GM19463 (cell line): Measurements from ENCODE around the gene SCAF4.
"Not testable (repeated sequence)": the region's sequence is repeated elsewhere in the genome, so short reads cannot be mapped to it uniquely, and the experiment has no call there.

Source experiments
- ATAC-seq: cut with Tn5 transposase; IDR thresholded peaks from one replicate; pipeline ENCODE4 v1.9.1; 2021; ENCODE audit warnings: mild to moderate bottlenecking, moderate library complexity; ENCODE audit not compliant: unreplicated experiment

The SCAF4 gene

DNA sequence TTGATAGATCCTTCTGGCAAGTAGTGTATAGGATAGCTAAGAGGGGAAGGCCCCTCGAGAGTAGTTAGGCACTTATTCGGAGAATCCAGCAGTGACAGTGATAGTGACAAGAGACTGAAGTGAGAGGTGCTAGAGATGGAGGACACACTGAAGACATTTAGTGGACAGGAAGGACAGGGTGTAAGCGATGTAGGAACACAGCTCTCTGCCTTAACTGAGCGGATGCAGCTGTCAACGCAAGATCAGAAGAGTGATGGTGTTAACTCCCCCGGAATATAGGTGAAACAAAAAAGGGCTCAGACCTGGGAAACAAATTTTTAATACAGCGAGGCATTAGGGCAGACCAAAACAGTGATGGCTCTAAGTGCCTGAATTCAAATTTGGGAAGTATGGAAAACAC is 56.6 kb downstream of the SCAF4 start:
- no peak for ATAC-seq

DNA sequence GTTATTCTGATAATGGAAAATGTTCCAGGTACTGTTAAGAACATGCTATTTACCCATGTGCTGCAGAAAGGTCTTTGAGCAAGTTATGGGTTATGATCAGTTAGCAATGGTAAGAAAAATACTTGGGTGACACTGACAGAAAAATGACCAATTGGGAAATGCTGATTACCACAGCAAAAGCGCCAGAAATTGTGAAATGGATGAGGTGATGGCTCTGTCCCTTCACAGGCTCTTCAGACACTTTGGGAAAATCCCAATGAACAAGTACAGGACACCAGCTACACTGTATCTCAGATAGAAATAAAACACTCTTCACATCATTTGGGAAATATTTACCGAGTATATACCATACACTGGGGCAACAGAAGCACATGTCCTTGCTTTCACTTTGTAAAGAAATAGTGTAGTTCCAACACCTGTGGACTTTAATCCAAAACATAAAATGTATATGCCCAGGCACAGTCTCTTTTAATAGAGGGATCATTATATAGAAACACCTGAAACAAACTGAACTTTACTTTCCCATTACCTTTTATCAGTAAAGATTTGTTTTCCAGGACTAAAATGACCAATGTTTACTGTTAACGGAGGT is 58.5 kb downstream of the SCAF4 start:
- no peak for ATAC-seq

DNA sequence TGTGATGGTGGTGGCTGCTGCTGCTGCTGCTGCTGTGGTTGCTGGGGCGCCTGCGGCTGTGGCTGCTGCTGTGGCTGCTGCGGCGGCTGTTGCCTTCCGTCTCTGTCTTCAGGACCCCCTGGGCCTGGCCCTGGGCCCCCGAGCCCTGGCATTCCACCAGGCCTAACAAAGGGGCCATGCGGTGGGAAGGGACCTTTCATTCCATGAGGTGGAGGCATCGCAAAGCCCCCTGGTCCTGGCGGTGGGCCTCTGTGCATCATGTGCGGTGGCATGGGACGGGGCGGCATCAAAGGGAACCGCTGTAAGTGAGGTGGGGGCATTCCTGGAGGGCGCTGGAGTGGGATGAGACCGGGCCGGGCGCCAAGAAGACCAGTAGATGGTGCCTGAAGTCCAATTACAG is 60.0 kb downstream of the SCAF4 start:
- ATAC-seq, result no peak

DNA sequence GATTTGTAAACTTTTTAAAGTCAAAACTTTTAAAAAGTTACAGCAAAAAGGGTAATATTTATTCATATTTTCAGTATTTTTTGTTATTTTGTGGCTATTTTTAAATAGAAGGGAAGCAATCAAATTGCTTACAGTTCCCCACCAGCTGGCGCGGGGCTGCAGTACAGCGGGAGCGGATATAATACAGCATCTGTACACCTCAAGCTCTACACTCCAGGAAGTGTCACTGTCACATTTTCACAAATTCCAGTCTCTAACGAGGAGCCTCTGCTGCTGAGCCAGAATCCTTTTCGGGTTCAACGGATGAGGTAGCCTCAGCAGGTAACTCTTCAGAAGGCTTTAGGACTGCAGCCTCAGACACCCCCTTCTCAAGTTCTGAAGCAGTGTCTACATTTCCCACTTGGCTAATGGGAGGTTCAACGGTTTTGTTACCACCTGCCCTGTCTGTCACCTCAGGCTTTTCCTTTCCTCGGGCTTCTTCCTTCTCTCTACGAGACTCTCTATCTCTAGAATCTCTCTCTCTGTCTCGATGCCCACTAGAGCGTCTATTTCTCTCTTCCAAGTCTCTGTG is 60.7 kb downstream of the SCAF4 start:
- ATAC-seq, result no peak

DNA sequence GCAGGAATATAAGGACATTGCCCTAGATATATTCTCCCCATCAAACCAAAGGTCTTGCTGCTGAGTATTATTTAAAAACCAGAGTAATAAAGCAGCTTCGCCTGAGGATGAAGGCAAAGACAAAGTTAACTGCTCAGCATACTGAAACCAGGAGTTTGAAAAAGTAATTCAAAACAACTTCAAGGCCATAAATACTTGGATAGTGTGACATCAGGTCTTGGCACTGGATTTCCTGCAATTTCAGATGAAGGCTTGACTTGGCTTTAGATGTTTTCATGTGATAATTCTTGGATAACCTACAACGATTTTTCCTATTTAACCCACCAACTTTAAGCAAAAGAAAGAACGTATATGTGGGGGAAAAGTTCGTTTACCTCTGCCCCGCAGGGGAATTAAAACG is 61.8 kb downstream of the SCAF4 start:
- no peak for ATAC-seq

DNA sequence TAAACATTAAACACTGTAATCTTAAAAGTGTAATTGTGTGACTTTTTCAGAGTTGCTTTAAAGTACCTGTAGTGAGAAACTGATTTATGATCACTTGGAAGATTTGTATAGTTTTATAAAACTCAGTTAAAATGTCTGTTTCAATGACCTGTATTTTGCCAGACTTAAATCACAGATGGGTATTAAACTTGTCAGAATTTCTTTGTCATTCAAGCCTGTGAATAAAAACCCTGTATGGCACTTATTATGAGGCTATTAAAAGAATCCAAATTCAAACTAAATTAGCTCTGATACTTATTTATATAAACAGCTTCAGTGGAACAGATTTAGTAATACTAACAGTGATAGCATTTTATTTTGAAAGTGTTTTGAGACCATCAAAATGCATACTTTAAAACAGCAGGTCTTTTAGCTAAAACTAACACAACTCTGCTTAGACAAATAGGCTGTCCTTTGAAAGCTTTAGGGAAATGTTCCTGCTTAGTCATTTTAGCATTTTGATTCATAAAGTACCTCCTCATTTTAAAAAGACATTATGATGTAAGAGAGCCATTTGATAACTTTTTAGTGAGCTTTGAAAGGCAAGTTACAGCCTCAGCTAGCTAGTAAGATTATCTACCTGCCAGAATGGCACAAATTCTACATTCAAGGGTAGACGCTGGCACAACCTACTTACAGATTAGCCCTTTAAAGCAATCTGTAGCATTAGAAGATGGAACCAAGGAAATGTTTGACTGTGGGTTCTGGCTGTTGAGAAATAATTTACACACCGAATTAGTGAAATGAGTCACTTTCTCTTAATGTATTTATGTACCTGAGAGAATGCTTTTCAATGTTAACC is 63.0 kb downstream of the SCAF4 start:
- no peak for ATAC-seq

DNA sequence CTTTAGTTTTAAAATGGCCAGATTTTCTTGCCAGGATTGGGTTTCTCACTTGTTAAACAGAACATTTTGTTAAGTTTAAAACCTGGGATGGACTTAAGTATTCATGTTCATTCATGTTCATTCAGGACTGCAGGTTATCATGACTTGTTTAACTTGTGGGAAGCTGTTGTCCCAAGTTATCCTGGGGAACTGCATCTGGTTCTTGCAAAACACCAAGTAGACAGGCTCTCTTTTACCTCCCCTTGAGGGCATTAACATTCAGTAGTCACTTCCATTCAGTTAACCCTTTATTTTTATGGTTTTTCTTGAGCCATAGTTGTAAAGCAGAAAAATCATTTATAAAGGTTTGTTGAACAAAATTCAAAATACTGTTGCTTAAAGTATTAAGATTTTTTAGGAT is 64.3 kb downstream of the SCAF4 start:
- no peak for ATAC-seq

DNA sequence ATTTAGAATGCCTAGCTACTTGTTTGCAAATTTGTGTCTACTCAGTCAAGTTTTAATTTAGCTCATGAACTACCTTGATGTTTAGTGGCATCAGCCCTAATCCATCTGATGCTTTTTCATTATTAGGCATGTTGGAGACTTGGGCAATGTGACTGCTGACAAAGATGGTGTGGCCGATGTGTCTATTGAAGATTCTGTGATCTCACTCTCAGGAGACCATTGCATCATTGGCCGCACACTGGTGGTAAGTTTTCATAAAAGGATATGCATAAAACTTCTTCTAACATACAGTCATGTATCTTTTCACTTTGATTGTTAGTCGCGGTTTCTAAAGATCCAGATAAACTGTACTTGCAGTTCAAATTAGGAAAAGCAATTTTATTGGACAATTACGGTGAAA is 64.8 kb downstream of the SCAF4 start:
- no peak for ATAC-seq

DNA sequence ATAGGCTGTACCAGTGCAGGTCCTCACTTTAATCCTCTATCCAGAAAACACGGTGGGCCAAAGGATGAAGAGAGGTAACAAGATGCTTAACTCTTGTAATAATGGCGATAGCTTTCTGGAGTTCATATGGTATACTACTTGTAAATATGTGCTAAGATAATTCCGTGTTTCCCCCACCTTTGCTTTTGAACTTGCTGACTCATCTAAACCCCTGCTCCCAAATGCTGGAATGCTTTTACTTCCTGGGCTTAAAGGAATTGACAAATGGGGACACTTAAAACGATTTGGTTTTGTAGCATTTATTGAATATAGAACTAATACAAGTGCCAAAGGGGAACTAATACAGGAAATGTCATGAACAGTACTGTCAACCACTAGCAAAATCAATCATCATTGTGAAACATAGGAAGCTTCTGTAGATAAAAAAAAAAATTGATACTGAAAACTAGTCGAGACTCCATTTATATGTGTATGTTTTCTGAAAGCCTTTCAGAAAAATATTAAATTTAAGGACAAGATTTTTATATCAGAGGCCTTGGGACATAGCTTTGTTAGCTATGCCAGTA is 65.4 kb downstream of the SCAF4 start:
- ATAC-seq, result no peak

DNA sequence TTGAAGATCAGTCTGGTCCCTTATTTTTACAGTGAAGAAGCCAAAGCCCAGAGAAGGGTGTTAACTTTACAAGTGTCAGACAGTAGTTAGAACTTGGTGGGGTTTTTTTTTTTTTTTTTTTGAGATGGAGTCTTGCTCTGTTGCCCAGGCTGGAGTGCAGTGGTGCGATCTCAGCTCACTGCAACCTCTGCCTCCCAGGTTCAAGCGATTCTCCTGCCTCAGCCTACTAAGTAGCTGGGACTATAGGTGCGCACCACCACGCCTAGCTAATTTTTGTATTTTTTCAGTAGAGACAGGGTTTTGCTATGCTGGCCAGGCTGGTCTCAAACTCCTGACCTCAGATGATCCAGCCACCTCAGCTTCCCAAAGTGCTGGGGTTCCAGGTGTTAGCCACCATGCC is 66.0 kb downstream of the SCAF4 start:
- ATAC-seq, result not testable (repeated sequence)

DNA sequence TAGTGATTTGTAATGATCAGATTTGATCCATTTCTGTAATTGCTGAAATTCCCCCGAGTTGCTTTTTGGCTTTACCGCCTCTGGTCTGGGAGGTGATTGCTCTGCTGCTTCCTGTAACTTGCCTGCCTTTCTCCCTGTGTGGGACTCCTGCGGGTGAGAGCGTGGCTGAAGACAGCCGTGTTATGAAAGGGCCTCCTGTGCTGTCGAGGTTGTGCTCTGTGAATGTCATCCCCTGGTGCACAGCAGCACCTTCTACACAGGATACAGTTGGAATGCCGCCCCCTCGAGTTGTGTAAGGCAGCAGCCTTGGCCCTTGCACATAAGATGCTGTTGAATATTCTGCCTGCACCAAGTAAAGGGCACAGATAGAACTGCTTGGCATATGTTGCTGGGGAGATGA is 66.5 kb downstream of the SCAF4 start:
- no peak for ATAC-seq

DNA sequence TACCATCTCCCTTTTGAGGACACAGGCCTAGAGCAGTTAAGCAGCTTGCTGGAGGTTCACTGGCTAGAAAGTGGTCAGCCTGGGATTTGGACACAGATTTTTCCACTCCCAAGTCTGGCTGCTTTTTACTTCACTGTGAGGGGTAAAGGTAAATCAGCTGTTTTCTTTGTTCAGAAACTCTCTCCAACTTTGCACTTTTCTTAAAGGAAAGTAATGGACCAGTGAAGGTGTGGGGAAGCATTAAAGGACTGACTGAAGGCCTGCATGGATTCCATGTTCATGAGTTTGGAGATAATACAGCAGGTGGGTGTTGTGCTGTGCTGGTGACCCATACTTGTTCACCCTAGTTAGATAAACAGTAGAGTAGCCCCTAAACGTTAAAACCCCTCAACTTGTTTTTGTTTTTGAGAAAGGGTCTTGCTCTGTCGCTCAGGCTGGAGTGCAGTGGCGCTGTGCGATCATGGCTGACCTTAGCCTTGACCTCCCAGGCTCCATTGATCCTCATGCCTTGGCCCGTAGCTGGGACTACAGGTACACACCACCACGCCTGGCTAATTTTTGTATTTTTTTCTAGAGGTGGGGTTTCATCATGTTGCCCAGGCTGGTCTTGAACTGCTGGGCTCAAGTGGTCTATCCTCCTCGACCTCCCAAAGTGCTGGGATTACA is 68.2 kb downstream of the SCAF4 start:
- no peak for ATAC-seq

DNA sequence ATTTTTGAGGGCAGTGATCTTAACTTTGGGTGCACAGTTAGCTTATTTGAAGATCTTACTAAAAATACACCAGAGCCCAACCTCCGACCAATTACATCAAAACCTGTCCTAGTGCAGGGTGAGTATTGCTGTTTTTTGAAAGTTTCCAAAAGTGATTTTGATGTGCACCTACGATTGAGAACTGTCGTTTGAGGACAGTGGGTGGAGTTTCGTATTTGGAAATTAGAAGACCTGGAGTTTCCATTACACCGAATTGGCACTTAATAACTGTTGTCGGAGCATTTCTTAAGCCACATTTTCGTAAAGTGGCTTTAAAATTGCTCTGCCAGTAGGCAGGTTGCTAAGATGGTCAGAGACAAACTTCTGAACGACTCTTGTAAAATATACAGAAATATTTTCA is 71.3 kb downstream of the SCAF4 start:
- no peak for ATAC-seq

DNA sequence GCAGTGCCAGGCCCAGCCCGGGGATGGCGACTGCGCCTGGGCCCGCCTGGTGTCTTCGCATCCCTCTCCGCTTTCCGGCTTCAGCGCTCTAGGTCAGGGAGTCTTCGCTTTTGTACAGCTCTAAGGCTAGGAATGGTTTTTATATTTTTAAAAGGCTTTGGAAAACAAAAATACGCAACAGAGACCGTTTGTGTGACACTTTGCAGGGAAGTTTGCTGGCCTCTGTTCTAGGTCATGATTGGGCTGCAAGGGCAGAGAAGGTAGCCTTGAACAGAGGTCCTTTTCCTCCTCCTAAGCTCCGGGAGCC is 71.7 kb downstream of the SCAF4 start:
- ATAC-seq, result peak; percentile 27

DNA sequence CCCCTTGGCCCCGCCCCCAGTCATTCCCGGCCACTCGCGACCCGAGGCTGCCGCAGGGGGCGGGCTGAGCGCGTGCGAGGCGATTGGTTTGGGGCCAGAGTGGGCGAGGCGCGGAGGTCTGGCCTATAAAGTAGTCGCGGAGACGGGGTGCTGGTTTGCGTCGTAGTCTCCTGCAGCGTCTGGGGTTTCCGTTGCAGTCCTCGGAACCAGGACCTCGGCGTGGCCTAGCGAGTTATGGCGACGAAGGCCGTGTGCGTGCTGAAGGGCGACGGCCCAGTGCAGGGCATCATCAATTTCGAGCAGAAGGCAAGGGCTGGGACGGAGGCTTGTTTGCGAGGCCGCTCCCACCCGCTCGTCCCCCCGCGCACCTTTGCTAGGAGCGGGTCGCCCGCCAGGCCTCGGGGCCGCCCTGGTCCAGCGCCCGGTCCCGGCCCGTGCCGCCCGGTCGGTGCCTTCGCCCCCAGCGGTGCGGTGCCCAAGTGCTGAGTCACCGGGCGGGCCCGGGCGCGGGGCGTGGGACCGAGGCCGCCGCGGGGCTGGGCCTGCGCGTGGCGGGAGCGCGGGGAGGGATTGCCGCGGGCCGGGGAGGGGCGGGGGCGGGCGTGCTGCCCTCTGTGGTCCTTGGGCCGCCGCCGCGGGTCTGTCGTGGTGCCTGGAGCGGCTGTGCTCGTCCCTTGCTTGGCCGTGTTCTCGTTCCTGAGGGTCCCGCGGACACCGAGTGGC is 72.2 kb downstream of the SCAF4 start, which contains the start of gene SOD1:
SOD1 (plus strand) TSS at position 158 of the 723 bp plus-strand sequence; CDS start at position 235, 77 bp downstream.
- peak; percentile 94 for ATAC-seq

DNA sequence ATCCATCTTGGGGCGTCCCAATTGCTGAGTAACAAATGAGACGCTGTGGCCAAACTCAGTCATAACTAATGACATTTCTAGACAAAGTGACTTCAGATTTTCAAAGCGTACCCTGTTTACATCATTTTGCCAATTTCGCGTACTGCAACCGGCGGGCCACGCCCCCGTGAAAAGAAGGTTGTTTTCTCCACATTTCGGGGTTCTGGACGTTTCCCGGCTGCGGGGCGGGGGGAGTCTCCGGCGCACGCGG is 72.7 kb downstream of the SCAF4 start:
- ATAC-seq, result peak; percentile 18

DNA sequence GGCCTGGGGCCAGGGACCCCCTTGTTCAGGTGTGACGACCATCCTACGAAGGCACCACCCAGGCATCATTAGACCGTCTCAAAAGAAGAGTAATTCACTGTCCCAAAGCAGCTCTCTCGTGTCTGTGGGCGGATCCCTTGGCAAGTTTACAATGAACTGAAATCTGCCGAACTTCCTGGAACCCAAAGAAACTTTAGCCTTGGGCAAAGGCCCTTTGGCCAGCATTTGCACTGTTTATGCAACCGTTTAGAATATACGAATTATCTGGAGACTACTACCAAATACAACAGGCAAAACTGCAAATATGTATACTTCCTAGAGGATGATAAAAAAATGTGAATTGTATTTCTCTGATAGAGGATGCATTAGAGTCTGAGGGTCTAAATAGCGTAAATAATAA is 73.9 kb downstream of the SCAF4 start:
- ATAC-seq, result no peak

DNA sequence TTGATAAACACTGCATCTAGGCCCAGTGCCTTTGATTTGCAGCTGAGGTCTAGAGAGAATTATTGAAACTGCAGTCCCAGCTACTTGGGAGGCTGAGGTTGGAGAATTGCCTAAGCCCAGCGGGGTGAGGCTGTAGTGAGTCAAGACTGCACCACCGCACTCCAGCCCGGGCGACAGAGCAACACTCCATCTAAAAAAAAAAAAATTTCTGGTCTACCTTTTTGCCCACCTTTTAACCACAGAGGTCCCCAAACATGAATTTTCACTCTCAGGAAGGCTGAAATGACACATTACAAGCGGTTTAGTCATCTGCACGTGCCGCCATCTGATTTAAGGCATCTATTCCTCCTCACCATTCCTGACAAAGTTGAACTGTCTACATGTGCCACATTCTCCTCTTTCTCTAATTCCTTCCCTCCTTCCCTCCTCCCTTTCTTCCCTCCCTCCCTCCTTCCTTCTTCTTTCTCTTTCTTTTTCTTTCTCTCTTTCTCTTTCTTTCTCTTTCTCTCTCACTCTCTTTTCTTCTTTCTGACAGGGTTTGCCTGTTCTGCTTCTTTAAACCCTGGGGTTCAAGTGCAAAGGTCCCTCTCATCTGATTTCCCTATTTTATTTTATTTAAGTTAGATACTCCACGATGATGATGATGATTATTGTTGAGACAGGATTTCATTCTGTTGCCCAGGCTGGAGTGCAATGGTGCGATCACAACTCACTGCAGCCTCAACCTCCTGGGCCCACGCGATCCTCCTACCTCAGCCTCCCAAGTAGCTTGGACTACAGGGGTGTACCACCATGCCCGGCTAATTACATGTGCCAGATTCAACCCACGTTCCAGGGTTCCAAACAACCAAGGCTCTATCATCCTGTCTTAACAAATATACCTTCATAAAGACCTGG is 75.5 kb downstream of the SCAF4 start:
- ATAC-seq, result no peak

DNA sequence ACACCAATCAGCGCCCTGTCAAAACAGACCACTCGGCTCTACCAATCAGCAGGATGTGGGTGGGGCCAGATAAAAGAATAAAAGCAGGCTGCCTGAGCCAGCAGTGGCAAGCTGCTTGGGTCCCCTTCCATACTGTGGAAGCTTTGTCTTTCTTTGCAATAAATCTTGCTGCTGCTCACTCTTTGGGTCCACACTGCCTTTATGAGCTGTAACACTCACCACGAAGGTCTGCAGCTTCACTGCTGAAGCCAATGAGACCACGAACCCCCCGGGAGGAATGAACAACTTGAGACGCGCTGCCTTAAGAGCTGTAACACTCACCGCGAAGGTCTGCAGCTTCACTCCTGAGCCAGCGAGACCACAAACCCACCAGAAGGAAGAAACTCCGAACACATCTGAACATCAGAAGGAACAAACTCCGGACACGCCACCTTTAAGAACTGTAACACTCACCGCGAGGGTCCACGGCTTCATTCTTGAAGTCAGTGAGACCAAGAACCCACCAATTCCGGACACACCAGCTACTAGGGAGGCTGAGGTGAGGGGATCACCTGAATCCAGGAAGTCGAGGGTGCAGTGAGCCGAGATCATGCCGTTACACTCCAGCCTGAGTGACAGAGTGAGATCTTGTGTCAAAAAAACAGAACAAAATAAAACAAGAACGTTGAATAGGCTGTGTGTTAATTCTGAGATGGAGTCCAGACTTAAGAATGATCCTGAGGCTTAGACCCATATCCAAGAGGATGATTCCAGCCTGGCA is 76.9 kb downstream of the SCAF4 start:
- ATAC-seq, result not testable (repeated sequence)
